ENCODE data around the gene UVRAG. TPM values are rescaled to one million over a fixed set of nuclear protein-coding genes. Genes with fewer than 3 reads are reported as not detected.
"Not testable (repeated sequence)": the region's sequence is repeated elsewhere in the genome, so short reads cannot be mapped to it uniquely, and the experiment has no call there.

UVRAG gene
- total RNA-seq, 1 donor from 2014 or later: 24.7 TPM

- DNase-seq: no peak
Measured at GRCh38 chr11:76026862-76027261, 211.9 kb downstream of the UVRAG start.

GRCh38 chr11:76030286-76030685 lies 215.3 kb downstream of the UVRAG start:
- DNase-seq: no peak

GRCh38 chr11:76030968-76031590 lies 216.1 kb downstream of the UVRAG start:
- DNase-seq: no peak

- DNase-seq: no peak
Measured at GRCh38 chr11:76033699-76034098, 218.7 kb downstream of the UVRAG start.

GRCh38 chr11:76035020-76035419 lies 220.0 kb downstream of the UVRAG start:
- DNase-seq: no peak

GRCh38 chr11:76038608-76039007 lies 223.6 kb downstream of the UVRAG start:
- DNase-seq: no peak

- DNase-seq: no peak
Measured at GRCh38 chr11:76041208-76041607, 226.2 kb downstream of the UVRAG start.

- no peak for DNase-seq
Measured at GRCh38 chr11:76044750-76045320, 229.8 kb downstream of the UVRAG start.

GRCh38 chr11:76047231-76047630 lies 232.2 kb downstream of the UVRAG start:
- no peak for DNase-seq

- peak; percentile 38 for DNase-seq
Measured at GRCh38 chr11:76047766-76048165, 232.8 kb downstream of the UVRAG start.

GRCh38 chr11:76048763-76049162 lies 233.8 kb downstream of the UVRAG start:
- DNase-seq: no peak

- no peak for DNase-seq
Measured at GRCh38 chr11:76049511-76049910, 234.5 kb downstream of the UVRAG start.

GRCh38 chr11:76051937-76052336 lies 236.9 kb downstream of the UVRAG start:
- no peak for DNase-seq

- no peak for DNase-seq
Measured at GRCh38 chr11:76054330-76054729, 239.3 kb downstream of the UVRAG start.

- no peak for DNase-seq
Measured at GRCh38 chr11:76056876-76057275, 241.9 kb downstream of the UVRAG start.

GRCh38 chr11:76060475-76061036 lies 245.5 kb downstream of the UVRAG start:
- DNase-seq: not testable (repeated sequence)

- DNase-seq: no peak
Measured at GRCh38 chr11:76062733-76063132, 247.7 kb downstream of the UVRAG start.

- no peak for DNase-seq
Measured at GRCh38 chr11:76064192-76064591, 249.2 kb downstream of the UVRAG start.

- no peak for DNase-seq
Measured at GRCh38 chr11:76067099-76067498, 252.1 kb downstream of the UVRAG start.

- DNase-seq: peak; percentile 28
Measured at GRCh38 chr11:76069001-76069400, 254.0 kb downstream of the UVRAG start.

- no peak for DNase-seq
Measured at GRCh38 chr11:76071090-76071489, 256.1 kb downstream of the UVRAG start.

- DNase-seq: peak; percentile 75
Measured at GRCh38 chr11:76073724-76074123, 258.7 kb downstream of the UVRAG start.

- peak; percentile 76 for DNase-seq
Measured at GRCh38 chr11:76074148-76075095, 259.4 kb downstream of the UVRAG start.

Measured in tongue (tissue), 2 donors.